MV-4-11 (cell line): ENCODE results near the gene LRRTM4.
"Not testable (repeated sequence)": the region's sequence is repeated elsewhere in the genome, so short reads cannot be mapped to it uniquely, and the experiment has no call there.

Experiments
- DNase-seq: peaks from one replicate; lab custom pipeline; 2025; lab: John Stamatoyannopoulos, UW

Gene LRRTM4

DNA sequence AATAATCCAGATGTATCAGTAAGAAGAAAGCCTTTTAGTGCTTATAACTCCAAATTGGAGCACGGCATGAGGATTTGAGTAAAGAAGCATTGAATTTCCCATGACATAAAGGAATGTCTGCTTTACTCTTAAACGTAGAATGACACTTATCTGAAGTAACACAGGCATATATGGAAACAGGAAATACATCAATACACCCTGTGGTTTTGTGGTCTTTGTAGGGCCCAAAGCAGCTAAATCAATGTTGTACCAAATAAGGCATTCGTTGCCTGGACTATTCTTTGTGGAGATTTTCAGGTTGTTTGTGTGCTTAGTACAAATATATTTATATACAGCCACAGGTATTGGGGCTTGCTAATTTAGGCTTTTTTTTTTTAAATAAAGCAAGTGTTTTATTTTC is 660.5 kb downstream of the LRRTM4 start:
- DNase-seq = peak; percentile 23

DNA sequence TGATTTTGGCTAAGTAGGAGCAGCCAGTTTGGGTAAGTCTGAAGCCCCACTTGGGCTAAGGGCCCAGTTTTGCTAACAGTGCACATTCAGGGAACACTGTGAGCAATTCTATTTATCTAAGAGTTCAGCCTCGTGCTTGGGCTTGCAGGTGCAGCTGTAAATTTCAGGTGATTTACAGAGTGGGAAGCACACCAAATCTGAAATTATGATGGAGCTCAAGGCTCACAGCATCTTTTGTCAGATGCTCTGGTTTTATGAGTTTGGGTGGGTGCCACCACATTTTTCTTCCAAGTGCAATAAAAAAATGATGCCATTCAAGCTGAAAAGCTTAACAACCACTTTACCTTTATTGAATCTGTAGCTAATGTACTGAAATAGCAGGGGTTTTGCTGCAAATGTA is 671.2 kb downstream of the LRRTM4 start:
- DNase-seq = no peak

- DNase-seq = no peak
Observed at GRCh38 chr2:76849086-76849485, 673.1 kb downstream of the LRRTM4 start.

DNA sequence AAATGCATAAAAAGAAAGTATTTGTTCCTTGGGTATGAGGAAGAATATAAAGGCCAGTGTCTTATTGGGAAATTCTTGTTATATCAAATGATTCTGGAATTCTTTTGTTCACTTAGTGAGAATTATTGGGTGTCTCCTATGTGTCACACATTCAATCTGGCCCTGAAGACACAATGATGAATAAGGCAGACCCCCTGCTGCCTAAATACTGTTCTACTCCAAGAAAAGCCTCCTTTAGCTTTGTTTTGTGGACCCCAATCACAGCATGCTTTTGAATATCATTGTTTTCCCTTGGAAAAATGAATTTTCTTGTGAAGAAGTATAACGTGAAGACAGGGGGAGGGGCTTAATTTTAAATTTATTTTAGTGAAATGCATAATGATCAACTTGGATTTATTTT is 682.4 kb downstream of the LRRTM4 start:
- no peak for DNase-seq

DNA sequence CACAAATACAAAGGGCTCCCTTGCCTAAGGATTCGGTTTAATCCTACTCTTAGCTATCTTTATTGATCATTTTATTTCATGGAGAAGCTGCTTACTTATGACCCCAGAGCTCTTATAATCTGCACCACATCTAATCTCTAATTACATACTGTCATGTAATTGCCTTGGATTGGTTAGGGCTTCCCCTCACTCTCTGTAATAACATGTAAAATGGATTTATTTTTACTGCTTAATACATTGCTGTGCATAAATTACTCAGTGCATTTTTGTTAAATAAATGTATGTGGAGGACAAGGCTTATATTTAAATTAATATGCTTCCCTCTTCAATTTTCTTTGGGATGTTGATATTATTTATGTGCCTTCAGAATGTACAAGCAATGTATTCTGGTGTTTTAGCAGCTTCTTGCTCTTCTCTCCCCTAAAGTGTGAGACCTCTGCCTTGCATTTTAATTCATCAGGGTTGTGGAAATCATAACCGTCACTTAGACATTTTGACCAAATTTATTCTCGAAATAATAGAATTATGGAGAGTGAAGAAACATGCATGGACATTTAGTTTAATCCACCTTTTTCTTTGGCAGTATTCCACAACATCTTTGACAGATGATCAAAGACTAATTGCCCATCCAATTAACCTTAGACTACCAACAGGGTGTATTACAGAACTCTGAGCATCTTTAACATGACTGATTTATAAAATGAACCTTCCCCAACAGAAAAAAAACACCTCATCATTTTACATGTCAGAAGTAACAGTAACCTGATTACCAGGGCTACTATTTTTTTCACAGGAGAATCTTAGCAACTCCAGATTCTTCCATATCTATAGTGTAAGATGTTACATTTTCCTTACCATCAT is 692.6 kb downstream of the LRRTM4 start:
- DNase-seq = no peak

- DNase-seq = no peak
Observed at GRCh38 chr2:76826691-76827090, 695.5 kb downstream of the LRRTM4 start.

GRCh38 chr2:76825140-76825970 is 696.8 kb downstream of the LRRTM4 start:
- no peak for DNase-seq

DNA sequence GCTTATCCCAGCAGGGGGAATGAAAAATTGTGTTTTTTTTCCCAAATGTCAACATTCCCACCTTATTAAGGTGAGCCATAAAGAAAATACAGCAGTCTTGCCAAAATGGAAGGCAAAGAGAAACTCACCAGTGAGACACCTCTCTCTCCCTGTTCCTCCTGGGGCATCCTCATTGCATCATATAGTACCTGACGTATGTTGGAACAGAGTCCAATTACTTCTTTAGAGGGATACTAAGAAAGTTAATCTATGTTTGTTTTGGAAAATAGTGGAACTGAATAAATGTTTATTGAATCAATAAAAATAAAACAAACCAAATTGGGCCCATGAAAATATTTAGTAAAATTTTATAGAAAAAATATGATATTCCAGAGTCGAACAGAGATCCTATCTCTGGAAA is 700.4 kb downstream of the LRRTM4 start:
- no peak for DNase-seq

DNA sequence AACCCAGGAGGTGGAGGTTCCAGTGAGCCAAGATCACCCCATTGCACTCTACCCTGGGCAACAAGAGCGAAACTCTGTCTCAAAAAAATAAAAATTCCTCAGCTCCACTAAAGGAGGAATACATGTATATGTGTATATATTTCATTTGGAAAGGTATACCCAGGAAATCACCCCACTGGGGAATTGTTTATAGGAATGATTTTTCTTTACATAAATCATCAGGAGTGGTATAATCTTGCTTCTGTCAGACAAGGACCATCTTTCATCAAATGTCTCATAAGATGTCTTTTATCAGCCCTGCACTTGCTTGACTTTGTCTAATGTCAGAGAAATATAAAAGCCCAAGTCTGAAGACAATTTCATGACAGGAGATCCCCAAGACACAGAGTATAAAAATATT is 709.1 kb downstream of the LRRTM4 start:
- DNase-seq = no peak

DNA sequence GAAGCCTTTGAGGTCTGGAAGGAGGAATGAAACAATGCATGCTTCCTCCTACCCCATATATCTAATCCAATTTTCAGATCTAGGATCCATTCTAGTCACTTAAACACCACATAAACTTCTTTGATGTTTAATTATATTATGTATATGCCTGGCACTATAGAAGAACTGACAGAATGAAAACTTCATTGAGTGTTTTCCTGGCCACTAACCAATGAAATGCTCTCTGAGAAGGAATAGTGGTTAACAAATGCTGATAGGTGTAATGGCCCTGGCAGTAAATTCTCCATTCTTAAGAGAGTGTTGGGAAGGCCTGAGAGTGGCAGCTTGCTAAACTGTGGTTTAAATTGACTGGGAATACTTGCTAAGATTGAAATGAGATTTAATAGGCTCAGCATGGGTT is 710.0 kb downstream of the LRRTM4 start:
- no peak for DNase-seq

DNA sequence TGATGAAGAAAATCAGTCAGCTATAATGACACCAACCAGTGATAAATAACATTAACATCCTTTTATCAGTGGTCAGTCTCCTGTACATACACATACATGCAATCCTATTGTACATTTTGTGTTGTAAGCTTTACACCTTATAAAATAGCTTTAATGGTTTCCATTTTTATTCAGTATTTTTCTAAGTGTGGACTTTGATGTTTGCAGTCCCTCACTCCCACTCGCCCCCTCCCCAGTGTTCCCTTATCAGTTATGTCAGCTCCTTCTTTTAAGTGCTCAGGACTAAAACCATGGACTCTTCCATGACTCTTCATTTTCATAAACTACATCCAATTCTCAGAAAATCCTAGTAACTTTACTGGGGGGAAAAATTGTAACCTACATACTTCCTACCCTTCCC is 713.0 kb downstream of the LRRTM4 start:
- no peak for DNase-seq

DNA sequence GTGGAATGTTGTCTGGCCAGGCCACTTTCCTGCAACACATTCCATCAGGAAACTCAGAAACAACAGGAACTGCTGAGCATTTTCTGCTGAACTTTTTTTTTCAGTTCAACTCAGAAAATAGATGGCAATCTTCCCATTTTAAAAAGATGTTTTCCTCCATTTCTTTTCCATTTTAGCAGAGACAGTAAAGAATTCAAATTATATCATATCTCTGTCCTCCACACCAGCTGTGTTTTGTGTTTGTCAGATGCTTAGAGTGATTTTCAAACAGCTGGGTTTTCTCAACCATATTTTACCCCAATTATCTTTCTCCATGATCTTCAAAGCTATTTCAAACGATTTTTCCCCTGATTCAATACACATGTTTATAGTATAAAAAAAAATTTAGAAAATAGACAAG is 713.4 kb downstream of the LRRTM4 start:
- DNase-seq = no peak

DNA sequence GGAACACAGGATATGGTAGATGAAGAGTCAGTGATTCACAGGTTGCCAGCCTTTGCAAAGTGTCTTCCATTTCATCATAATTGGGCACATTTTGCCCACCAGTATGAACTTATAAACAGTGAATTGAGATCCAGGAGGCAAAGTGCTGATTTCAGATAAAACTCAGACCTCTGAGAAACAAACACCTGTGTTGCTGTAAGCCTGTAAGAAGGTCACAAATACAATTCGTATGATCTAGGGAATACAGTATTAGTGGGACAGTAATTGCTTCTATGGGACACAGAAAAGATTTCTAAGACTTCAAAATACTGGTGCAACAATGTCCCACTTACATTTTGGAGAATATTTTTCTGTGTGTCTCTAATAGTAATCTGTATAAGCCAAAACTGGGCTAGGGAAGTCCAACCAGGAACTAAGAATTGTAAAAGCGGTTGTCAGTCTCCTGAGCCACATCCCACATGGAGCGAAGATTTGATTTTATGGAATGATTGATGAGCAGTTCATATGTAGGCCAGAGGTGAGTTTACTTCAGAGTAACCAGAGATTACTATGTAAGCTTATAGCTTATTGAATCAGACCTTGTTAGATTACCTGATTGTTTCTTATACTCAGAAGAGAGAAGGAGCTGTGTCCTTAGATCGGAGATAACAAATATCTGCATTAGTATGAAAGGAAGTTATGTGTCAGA is 728.4 kb downstream of the LRRTM4 start:
- DNase-seq = no peak

- DNase-seq = not testable (repeated sequence)
Observed at GRCh38 chr2:76781313-76781712, 740.9 kb downstream of the LRRTM4 start.

GRCh38 chr2:76763276-76763675 is 758.9 kb downstream of the LRRTM4 start:
- no peak for DNase-seq

- DNase-seq = no peak
Observed at GRCh38 chr2:76760367-76760704, 761.8 kb downstream of the LRRTM4 start.

GRCh38 chr2:76759634-76760366 is 762.4 kb downstream of the LRRTM4 start:
- no peak for DNase-seq

GRCh38 chr2:76752506-76752905 is 769.7 kb downstream of the LRRTM4 start:
- no peak for DNase-seq

- peak; percentile 72 for DNase-seq
Observed at GRCh38 chr2:76749858-76750257, 772.3 kb downstream of the LRRTM4 start.

- DNase-seq = no peak
Observed at GRCh38 chr2:76748581-76749296, 773.4 kb downstream of the LRRTM4 start.

DNA sequence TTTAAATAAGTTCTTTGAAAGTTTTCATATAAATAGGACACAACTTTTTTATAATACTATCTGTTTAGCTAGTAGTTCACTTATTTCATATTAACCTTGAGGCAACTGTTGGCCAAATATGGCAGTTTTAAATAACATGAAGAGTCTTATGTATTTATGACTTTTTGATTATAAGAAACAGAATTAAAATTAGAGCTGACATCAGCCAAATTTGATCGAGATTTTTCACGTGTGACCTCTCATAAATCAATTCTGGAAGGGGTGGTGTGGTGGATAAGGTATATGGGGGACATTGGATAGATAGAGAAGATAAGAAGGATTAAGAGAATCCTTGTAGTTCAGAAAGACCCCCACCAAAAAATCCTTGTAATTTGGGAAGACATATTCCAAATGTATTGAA is 776.6 kb downstream of the LRRTM4 start:
- DNase-seq = no peak
